Measurements from ENCODE around the gene CRAT. TPM values are rescaled to one million over a fixed set of nuclear protein-coding genes. Genes with fewer than 3 reads are reported as not detected.
"Not testable (repeated sequence)": the region's sequence is repeated elsewhere in the genome, so short reads cannot be mapped to it uniquely, and the experiment has no call there.

CRAT gene
- total and polyA plus RNA-seq, 2 donors = 15.0 to 70.7 TPM

DNA sequence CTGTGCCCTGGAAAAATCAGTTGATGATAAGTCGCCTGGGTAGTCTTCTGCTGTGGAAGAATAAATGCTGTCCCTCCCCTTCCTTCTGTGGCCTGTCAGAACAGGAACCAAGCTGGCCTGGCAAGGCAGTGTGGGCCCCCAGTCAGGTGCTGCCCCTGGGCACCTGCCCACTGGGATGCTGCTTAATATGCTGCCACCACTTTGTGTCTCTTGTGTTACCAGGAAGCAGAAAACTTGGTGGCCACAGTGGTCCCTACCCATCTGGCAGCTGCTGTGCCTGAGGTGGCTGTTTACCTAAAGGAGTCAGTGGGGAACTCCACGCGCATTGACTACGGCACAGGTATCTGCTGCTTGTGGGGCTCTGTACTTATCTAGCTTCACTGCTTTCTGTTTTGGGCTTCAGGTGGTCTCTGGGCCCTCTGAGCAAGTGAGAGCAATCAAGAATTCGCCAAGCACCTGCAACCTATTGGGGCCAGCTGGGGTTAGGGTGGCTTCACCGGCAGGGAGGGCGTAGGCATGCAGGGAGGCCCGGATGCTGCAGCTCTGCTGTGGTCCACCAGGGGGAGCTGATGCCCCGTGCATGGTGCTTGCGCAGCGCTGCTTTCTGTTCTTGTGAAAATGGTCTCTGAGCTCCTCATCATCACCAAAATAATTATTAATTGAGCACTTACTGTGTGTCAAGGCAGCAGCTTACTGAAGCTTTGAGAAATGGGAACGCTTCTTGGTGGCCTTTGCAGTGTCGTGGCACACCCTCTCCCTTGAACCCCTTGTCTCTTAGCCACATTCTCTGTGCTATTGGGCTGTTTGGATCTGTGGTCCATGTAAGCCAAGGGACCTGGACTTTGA is 20.9 kb upstream of the CRAT start:
- no peak for DNase-seq (ENCODE audit: extremely low spot score)
- WGBS = 44% methylated on average over 13 of the region's 13 CpGs
- Histone ChIP-seq H3K27ac (ENCODE audit: low read depth) (no peak overlapping the region), H3K4me3 (ENCODE audit: low read depth, low read length) (no peak overlapping the region), H3K4me1 (ENCODE audit: insufficient read depth) (no peaks in the 10 kb centered on the region), H3K36me3 (ENCODE audit: insufficient read depth) (no peaks in the 10 kb centered on the region)

DNA sequence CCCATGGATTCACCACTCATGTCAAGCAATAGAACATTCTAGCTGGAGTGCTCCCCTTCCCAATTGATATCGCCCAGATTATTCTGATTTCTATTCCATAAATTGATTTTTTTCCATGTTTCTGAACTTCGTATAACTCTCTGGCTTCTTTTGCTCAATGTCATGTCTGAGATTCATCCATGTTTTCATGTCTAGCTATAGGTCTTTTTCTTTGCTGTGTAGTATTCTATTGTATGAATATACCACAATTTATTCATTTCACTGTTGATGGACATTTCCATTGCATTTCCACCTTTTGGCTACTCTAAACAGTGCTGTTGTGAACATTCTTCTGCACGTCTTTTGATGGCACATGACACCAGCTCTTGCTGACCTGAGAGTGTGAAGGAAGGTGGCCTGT is 20.2 kb upstream of the CRAT start:
- Histone ChIP-seq H3K4me1 (ENCODE audit: insufficient read depth) (no peaks in the 10 kb centered on the region), H3K36me3 (ENCODE audit: insufficient read depth) (no peaks in the 10 kb centered on the region), H3K4me3 (ENCODE audit: low read depth, low read length) (no peak overlapping the region), H3K27ac (ENCODE audit: low read depth) (no peak overlapping the region)
- DNase-seq (ENCODE audit: extremely low spot score) = no peak
- 67% methylated on average over 3 of the region's 3 CpGs for WGBS

DNA sequence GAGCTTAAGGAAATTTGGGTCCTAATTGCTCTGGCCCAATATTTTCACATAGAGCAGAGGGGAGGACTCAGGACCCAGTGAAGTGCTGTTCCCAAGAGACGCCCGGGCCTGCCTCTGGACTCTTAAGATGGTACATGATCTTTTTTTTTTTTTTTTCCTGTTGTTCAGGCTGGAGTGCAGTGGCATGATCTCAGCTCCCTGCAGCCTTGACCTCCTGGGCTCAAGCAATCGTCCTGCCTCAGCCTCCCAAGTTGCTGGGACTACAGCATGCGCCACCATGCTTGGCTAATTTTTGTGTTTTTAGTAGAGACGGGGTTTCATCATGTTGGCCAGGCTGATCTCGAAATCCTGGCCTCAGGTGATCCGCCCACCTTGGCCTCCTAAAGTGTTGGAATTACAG is 19.7 kb upstream of the CRAT start:
- not testable (repeated sequence) for DNase-seq (ENCODE audit: extremely low spot score); H3K4me1 ChIP-seq (ENCODE audit: insufficient read depth); H3K27ac ChIP-seq (ENCODE audit: low read depth); H3K36me3 ChIP-seq (ENCODE audit: insufficient read depth); H3K4me3 ChIP-seq (ENCODE audit: low read depth, low read length)
- 93% methylated on average over 7 of the region's 7 CpGs for WGBS

DNA sequence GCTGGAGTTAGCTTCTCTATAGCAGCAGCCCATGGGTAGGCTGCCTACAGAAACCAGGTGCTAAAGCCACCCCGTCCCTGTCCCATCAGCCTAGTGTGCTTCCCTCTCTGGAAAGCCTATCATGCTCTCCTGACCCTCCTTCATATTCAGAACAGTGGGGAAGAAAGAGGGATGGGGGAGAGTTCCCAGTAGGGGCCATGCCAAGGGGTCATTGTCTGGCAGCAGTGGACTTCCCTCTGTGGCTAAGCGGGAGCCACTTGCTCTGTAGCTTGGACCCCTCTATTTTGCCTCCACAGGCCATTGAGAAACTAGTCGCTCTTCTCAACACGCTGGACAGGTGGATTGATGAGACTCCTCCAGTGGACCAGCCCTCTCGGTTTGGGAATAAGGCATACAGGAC is 18.1 kb upstream of the CRAT start:
- WGBS = 94% methylated on average over 5 of the region's 5 CpGs
- Histone ChIP-seq H3K4me1 (ENCODE audit: insufficient read depth) (no peaks in the 10 kb centered on the region), H3K27ac (ENCODE audit: low read depth) (no peak overlapping the region), H3K36me3 (ENCODE audit: insufficient read depth) (peaks cover 2% of the 10 kb centered on the region), H3K4me3 (ENCODE audit: low read depth, low read length) (no peak overlapping the region)
- DNase-seq (ENCODE audit: extremely low spot score) = no peak

DNA sequence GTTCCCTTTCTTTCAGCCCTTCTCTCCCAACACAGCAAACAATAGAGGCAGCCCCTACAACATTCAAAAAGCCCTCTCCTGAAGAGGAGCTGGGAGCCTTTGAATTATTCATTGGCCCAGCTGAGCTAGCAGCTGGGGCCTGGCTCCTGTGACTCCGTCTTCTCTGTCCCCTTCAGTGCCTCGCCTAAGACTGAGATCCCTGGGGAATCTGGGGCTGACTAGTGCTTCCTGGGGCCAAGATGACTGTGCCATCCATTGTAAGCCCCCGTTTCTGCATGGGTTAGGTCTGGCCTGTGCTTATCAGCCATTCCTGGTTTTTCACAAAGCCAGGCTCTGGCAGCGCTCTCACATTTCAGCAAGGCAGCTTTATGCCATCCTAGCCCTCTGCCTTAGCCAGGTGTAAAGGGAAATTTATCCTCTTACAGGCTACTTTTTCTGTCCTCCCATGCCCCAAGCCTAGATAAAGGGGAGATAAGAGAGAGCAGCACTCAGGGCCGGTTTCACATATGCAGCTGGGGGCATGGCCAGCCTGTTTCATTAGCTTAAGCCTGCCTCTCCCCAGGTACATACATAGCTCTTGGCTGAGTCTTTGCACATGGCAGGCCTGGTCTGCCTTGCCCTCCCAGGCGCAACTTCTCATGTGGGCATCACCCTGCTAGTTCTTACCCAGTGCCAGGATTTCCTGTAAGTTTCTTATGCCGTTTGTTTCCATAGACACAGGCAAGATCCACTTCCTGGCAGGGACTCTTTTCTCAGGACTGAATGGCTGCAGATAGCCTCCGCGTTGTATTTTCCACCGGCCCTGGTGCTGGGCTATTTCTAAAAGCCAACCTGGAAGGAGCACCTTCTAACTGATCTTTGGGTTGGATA is 16.4 kb upstream of the CRAT start:
- Histone ChIP-seq H3K36me3 (ENCODE audit: insufficient read depth) (peaks cover 2% of the 10 kb centered on the region), H3K4me1 (ENCODE audit: insufficient read depth) (no peaks in the 10 kb centered on the region), H3K4me3 (ENCODE audit: low read depth, low read length) (no peak overlapping the region), H3K27ac (ENCODE audit: low read depth) (no peak overlapping the region)
- no peak for DNase-seq (ENCODE audit: extremely low spot score)
- WGBS = 78% methylated on average over 10 of the region's 10 CpGs

DNA sequence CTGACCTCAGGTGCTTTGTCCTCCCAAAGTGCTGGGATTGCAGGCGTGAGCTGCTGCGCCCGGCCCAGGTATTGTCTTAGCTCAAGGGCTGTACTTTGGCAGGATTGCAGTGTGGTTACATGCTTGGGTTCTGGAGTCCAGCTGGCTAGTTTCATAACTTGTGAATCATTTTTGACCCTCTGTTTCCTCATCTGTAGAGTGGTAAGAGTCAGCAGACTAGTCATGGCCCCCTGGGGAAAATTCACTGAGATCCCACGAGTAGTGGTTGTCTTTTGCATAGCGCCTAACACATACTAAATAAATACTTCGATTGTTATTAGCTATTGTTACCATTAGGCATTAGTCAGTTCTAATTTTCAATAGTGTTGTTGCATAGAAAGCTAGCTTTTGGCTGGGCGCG is 14.9 kb upstream of the CRAT start:
- Histone ChIP-seq H3K27ac (ENCODE audit: low read depth) (no peak overlapping the region), H3K36me3 (ENCODE audit: insufficient read depth) (peaks cover 2% of the 10 kb centered on the region)
- WGBS = 90% methylated on average over 8 of the region's 8 CpGs

DNA sequence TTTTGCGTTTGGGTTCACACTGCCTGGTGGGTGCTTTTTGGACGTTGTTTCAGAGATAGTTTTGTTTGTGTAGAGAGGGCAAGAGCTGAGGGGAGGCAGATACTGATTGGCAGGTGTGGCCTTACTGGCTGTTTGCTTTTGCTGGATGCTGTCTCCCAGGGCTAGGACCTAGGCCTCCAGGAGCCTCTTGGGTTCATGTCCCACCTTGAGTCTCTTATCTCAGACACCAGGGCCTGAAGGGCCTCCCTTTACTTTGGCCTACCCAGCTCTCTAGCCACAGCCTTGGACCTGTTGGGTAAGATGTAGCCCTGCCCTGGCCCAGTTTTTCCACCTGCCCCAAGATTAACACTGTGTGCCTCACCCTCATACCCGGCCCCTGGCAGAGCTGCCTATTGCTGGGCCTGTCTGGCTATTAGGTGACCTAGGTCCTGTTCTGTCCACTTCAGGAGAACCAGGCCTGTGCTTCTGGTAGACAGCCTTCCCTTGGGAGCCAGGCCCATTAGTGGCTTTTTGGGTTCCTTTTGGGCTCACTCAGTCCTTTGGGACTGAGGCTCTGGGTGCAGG is 14.0 kb upstream of the CRAT start:
- no peak overlapping the region for H3K27ac ChIP-seq (ENCODE audit: low read depth)
- WGBS = 73% methylated on average over 3 of the region's 3 CpGs
- DNase-seq (ENCODE audit: extremely low spot score) = no peak
- H3K4me1 ChIP-seq (ENCODE audit: insufficient read depth) = no peaks in the 10 kb centered on the region
- peaks cover 2% of the 10 kb centered on the region for H3K36me3 ChIP-seq (ENCODE audit: insufficient read depth)
- H3K4me3 ChIP-seq (ENCODE audit: low read depth, low read length) = no peak overlapping the region

More for the DNA sequence above, 14.9 kb upstream of the CRAT start:
- DNase-seq (ENCODE audit: extremely low spot score) = no peak
- Histone ChIP-seq H3K4me1 (ENCODE audit: insufficient read depth) (no peaks in the 10 kb centered on the region), H3K4me3 (ENCODE audit: low read depth, low read length) (no peak overlapping the region)

DNA sequence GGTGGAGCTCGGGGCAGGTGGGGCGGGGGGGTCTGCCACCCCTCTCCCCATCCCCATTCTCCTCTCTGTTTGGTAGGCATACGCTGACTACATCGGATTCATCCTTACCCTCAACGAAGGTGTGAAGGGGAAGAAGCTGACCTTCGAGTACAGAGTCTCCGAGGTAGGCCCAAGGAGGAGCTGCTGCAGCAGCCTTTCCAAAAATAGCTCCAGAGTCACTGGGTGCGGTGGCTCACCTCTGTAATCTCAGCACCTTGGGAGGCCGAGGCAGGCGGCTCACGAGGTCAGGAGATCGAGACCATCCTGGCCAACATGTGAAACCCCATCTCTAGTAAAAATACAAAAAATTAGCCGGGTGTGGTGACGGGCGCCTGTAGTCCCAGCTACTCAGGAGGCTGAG is 12.4 kb upstream of the CRAT start:
- not testable (repeated sequence) for H3K4me1 ChIP-seq (ENCODE audit: insufficient read depth); H3K36me3 ChIP-seq (ENCODE audit: insufficient read depth); DNase-seq (ENCODE audit: extremely low spot score); H3K4me3 ChIP-seq (ENCODE audit: low read depth, low read length); H3K27ac ChIP-seq (ENCODE audit: low read depth)
- WGBS = 94% methylated on average over 15 of the region's 15 CpGs

DNA sequence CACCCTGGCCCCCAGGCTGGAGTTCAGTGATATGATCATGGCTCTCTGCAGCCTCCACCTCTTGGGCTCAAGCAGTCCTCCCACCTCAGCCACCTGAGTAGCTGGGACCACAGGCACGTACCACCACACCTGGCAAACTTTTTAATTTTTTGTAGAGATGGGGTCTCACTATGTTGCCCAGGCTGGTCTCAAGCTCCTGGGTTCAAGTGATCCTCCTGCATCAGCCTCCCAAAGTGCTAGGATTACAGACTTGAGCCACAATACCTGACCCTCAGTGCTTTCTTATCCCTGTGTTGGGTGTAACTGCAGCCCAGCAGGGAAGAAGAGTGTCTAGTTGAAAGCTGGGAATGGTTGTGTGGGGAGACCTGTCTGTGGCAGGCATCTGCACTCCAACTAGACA is 11.5 kb upstream of the CRAT start:
- Histone ChIP-seq H3K27ac (ENCODE audit: low read depth) (no peak overlapping the region), H3K4me3 (ENCODE audit: low read depth, low read length) (no peak overlapping the region), H3K36me3 (ENCODE audit: insufficient read depth) (peaks cover 2% of the 10 kb centered on the region), H3K4me1 (ENCODE audit: insufficient read depth) (no peaks in the 10 kb centered on the region)
- DNase-seq (ENCODE audit: extremely low spot score) = no peak
- WGBS = 96% methylated on average over 1 of the region's 1 CpG

DNA sequence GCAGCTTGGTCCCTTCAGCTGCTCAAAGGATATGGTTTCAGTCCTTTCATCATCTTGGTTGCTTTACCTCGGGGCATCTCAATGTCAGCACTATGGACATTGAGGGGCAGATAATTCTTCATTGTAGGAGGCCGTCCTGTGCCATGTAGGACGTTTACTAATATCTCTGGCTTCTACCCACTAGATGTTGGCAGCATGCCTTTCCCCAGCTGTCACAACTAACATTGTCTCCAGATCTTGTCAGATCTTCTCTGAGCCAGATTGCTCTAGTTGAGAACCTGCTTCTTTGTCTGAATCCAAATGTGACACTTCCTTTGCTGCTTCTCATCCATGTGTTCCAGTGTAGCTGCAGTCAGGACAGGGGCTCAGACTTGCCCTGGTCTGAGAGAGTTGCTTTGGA is 10.9 kb upstream of the CRAT start:
- WGBS = 54% methylated on average over 3 of the region's 3 CpGs
- DNase-seq (ENCODE audit: extremely low spot score) = no peak
- Histone ChIP-seq H3K36me3 (ENCODE audit: insufficient read depth) (peaks cover 2% of the 10 kb centered on the region), H3K4me1 (ENCODE audit: insufficient read depth) (no peaks in the 10 kb centered on the region), H3K27ac (ENCODE audit: low read depth) (no peak overlapping the region), H3K4me3 (ENCODE audit: low read depth, low read length) (no peak overlapping the region)

DNA sequence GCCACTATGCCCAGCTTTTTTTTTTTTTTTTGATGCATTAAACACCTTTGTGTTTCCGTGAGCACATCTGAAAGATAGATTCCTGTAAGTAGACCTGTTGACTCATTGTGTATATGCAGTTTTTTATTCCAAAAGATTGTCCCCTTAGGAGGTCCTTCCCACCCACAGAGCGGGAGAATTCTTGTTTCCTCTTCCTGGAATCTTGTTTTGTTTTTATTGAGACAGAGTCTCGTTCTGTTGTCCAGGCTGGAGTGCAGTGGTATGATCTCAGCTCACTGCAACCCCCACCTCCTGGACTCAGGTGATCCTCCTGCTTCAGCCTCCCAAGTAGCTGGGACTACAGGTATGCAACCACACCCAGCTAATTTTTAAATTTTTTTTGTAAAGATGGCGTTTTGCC is 8.2 kb upstream of the CRAT start:
- Histone ChIP-seq H3K27ac (ENCODE audit: low read depth) (no peak overlapping the region), H3K4me3 (ENCODE audit: low read depth, low read length) (no peak overlapping the region), H3K4me1 (ENCODE audit: insufficient read depth) (no peaks in the 10 kb centered on the region), H3K36me3 (ENCODE audit: insufficient read depth) (no peaks in the 10 kb centered on the region)
- DNase-seq (ENCODE audit: extremely low spot score) = no peak
- WGBS = 77% methylated on average over 4 of the region's 4 CpGs

DNA sequence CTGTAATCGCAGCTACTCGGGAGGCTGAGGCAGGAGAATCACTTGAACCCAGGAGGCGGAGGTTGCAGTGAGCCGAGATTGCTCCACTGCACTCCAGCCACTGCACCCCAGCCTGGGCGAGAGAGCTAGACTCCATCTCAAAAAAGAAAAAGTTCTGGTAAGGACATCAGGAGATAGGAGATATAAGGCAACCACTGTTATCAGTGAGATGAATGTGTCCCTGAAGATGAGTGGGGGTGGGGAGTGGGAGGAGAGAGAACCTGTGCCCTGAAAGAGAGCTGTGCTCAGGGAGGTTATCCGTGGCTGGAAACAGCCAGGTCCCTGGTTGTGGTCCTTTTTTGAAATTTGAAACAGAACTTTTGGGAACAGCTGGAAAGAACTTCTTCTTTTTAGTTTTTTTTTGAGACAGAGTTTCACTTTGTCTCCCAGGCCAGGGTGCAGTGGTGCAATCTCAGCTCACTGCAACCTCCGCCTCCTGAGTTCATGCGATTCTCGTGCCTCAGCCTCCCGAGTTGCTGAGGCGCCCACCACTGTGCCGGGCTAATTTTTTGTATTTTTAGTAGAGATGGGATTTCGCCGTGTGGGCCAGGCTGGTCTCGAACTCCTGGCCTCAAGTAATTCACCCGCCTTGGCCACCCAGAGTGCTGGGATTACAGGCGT is 3.2 kb upstream of the CRAT start:
- no peak overlapping the region for H3K4me3 ChIP-seq (ENCODE audit: low read depth, low read length)
- 90% methylated on average over 17 of the region's 17 CpGs for WGBS
- H3K4me1 ChIP-seq (ENCODE audit: insufficient read depth) = peaks cover 2% of the 10 kb centered on the region
- DNase-seq (ENCODE audit: extremely low spot score) = no peak
- H3K27ac ChIP-seq (ENCODE audit: low read depth) = no peak overlapping the region
- H3K36me3 ChIP-seq (ENCODE audit: insufficient read depth) = no peaks in the 10 kb centered on the region

DNA sequence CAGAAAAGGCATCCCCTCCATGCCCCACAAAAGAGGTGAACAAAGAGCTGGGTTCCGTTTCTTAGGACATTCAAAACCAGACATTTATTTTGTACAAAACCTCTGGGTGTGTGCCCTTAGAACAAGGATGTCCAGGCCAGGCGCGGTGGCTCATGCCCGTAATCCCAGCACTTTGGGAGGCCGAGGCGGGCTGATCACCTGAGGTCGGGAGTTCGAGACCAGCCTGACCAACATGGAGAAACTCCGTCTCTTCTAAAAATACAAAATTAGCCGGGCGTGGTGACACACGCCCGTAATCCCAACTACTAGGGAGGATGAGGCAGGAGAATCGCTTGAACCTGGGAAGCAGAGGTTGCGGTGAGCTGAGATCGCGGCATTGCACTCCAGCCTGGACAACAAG is 1.9 kb upstream of the CRAT start:
- WGBS = 91% methylated on average over 17 of the region's 17 CpGs
- H3K36me3 ChIP-seq (ENCODE audit: insufficient read depth); H3K27ac ChIP-seq (ENCODE audit: low read depth); H3K4me1 ChIP-seq (ENCODE audit: insufficient read depth); H3K4me3 ChIP-seq (ENCODE audit: low read depth, low read length); DNase-seq (ENCODE audit: extremely low spot score): not testable (repeated sequence)
